ENCODE results near the gene IGSF8.
"Not testable (repeated sequence)": the region's sequence is repeated elsewhere in the genome, so short reads cannot be mapped to it uniquely, and the experiment has no call there.

The IGSF8 gene

DNA sequence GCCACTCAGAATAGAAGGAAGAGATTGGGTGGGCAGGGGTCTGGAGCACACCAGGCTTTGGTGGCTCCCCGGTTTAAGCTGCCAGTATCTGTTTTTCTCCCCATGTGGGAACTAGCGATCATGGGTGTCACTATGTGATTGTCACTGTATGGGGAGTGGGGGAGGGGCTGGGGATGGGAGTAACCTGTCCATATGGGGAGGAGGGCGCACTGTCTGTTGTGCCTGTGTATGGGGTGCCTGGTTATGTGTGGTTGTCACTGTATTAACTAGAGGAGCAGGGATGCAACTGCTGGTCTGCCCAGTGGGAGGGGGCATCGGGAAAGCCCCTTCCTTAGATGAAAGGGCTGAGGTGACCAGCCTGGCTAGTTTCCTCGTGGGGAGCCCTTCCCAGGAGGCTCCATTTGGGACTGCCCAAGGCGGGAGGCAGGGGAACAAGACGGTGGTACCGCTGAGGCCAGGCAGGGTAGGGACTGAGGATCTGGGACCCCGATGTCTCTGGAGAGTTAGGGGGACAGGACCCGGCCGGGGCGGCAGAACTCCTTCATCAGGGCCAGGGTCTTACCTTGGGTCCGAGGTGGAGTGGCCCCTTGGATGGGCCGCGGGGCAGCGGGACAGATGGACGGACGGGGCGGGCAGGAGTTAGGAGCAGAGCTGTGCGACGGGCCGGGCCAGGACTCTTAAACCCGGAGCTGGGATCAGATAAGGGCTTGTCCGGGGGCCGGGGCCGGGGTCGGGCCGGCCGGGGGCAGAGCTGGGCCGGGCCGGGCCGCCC is 28.8 kb downstream of the IGSF8 start, which contains the start of gene KCNJ10:
KCNJ10 (minus strand) TSS at position 701 of the 772 bp plus-strand sequence. CDS start 27,628 bp downstream, outside the sequence.
- no peak for DNase-seq (ENCODE audit: low read depth in 1 of 2, low spot score in 1 of 2)

DNA sequence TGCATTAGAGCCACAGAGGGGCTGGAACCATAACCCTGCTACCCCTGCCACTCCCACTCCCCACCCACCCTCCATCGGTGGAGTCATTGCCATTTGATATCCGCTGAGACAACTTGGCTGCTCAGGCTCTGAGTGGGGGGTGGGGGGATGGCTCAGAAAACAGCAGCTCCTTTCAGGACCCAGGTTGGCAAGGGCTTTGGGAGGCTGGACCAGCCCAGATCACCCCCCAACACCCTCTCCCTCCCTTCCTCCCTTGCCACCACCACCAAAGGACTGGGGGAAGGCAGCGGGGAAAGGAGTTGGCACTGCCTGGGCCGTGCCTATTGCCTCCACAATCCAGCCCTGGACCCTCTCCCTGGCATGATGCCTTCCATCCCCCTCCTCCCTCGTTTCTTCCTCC is 30.2 kb downstream of the IGSF8 start:
- no peak for DNase-seq (ENCODE audit: low read depth in 1 of 2, low spot score in 1 of 2)

DNA sequence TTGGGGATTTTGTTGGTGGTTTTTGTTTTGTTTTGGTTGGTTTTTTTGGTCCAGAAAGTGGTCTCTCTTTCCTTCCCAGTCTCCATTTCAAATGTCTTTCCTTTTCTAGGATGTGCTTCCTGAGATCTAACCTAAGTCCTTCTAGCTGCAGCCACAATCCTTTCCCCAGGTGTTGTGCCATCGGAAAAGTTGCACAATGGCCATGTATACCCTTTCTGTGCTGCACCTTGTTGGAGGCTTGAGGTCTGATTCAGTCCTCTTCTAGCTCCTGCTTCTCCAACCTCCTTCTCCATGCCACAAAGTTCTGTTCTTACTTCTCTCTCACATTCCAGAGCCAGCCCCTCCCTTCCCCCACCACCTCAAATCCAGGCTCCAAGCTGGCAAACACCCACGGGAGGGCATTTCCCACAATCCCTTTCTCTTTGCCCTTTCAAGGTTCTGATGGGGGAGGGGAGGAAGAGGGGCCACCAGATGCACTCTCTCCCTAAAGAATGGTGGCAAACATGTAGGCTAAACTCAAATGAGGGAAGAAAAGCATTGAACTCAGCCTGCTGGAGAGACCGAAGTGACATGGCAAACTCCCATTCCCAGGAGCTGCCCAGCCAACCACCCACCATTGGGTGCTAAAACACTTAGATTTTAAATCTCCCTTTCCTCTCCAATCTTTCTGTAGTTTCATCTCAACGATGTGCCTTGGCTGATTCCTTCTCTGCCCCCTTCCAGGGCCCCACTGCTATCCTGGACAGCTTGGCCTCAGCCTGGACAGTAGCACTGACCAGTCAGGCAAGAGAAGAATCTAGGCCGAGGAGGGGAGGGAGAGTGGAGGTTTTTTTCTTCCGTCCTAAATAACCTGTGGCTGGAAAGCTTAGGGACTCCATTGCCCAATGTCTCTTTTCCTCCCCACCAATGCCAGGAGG is 31.3 kb downstream of the IGSF8 start:
- no peak for DNase-seq (ENCODE audit: low read depth in 1 of 2, low spot score in 1 of 2)

DNA sequence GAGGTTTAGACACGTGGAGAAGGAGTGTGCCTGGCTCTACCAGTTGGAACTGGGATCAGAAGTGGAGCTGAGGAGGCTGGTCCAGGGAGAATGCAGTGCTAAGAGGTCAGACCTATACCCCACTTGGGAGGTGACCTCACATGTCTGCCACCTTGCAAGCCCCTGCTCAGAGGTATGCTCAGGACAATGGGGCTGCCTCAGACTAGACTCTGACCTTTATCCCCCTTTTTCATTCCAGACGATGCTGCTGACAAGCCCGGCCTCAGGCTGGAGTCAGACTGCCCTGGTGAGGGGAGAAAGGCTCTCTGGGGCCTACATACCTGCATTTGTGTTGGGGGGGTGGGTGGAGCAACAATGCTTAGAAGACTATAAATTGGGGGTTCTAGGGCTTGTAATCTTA is 33.7 kb downstream of the IGSF8 start:
- no peak for DNase-seq (ENCODE audit: low read depth in 1 of 2, low spot score in 1 of 2)

DNA sequence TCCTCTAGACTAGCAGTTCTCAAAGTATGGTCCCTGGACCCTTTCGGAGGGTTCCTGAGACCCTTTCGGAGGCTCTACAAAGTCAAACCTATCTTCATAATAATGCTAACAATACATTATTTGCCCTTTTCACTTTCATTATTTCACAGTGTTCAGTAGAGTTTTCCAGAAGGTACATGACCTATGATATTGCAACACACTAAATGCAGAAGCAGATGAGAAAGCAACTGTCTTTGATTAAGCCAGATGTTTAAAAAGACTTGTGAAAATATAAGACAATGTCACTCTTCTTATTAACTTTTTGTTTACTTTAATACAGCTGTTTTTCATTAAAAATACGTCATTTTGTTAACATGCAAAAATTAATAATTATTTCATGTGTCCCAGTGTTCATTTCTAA is 34.3 kb downstream of the IGSF8 start:
- no peak for DNase-seq (ENCODE audit: low read depth in 1 of 2, low spot score in 1 of 2)

DNA sequence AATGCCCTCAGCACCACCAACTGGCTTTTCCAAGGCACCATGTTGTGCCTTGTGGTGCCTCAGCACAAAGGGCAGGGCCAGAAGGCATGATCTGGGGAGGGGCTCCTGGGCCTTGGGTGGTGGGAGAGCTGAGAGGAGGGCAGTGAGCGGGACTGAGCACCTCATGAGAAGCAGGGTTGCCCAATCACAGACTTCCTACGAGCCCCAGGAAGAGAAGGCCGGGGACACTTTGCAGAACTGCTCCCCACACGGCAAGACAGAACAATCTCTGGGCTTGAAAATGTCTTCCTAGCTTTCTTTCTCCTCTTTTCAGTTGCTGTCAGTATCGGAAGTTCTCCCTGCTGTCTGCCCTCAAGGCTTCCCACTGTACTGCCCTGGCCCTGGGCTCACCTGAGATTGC is 35.2 kb downstream of the IGSF8 start:
- no peak for DNase-seq (ENCODE audit: low read depth in 1 of 2, low spot score in 1 of 2)

DNA sequence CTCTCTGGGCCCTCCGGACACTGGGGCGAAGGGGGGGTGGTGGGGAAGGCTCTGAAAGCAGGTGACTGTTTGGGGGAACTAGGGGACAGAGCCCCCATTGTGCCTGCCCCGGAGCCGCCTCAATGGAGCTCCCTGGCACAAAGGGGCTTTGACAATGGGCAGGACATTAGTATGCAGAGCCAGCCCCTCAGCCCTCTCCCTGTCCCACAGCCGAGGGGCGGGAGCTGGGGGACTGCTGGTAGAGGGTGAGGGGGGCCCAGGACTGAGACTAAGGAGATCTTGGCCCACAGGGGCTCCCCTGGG is 36.2 kb downstream of the IGSF8 start:
- DNase-seq (ENCODE audit: low read depth in 1 of 2, low spot score in 1 of 2), result no peak

DNA sequence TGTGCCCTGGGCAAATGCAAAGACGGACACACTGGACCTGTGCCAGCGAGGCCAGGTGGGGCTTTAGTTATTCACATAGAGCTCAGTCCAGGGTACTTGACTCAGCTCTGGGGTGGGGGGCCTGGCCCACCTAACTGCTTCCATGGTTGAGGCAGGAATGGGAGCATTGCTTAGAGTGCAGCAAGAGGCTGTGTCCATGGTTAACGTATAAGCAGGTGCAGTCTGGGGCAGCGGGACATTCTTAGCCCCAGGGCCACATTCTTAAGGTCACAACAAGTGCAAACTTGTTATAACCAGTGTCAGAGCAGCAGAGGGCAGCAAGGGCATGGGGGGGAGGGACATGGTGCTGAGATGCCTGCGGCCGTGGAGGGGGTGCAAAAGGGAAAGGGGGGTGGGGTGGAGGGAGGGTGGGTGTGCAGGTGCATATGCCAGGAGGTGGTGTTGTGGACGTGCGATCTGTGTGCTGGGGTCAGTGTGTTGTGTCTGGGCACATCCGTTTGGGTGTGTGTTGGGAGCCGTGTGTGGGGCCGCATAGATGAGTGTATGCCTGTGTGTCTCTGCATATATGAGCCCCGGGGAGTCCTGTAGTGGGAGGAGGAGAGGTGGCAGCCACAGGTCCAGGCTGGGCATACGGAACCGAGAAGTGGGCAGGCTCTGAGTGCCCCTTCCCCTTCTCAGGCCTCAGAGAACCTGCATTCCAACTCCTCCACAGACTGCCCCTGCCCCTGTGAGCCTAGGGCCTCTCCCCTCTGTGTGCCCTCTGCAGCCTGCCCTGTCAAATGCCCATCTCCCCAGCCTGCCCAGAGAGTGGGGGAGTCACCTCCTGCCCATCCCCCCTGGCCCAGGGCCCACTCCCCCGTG is 36.8 kb downstream of the IGSF8 start:
- DNase-seq (ENCODE audit: low read depth in 1 of 2, low spot score in 1 of 2), result no peak

DNA sequence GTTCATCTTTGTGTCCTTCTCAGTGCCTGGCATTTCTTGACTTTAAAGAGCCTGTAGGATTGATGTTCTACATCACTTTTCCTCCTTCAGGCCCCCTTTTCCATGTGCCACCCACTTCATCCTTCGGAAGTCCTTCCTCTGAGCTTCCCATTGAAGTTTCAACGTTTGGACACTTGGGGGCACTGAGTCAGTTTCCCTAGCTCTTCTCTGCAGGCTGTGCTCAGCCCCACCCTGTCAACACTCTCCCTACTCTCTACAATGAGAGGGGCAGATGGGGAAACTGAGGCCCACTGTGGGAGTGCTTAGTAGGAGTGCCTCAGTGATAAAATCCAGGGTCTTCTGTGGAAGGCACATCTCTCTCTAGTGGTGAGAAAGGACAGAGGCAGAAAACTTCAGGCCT is 40.3 kb downstream of the IGSF8 start:
- no peak for DNase-seq (ENCODE audit: low read depth in 1 of 2, low spot score in 1 of 2)

DNA sequence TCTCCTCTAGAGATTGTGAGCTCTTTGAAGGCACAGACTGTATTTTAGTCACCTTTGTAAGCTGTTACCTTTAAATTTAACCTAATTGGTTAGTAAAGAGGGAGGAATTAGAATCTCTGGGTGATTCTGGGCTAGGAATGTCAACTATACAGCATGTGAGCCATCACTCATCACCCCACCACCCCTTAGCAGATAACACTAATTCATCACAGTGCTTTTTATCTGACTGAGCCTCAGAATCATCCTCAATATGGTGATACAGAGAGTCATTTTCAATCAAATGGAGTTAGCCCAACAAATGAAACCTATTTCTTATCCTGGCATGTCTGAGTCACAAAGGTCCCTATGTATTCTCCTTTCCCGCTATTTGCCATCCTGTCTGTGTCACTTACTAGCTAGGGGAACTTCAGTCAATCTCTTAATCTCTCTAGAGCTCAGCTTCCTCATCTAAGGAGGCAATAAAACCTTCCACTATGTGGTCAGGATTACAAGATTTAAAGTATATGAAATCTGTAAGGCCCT is 41.7 kb downstream of the IGSF8 start:
- DNase-seq (ENCODE audit: low read depth in 1 of 2, low spot score in 1 of 2), result no peak

DNA sequence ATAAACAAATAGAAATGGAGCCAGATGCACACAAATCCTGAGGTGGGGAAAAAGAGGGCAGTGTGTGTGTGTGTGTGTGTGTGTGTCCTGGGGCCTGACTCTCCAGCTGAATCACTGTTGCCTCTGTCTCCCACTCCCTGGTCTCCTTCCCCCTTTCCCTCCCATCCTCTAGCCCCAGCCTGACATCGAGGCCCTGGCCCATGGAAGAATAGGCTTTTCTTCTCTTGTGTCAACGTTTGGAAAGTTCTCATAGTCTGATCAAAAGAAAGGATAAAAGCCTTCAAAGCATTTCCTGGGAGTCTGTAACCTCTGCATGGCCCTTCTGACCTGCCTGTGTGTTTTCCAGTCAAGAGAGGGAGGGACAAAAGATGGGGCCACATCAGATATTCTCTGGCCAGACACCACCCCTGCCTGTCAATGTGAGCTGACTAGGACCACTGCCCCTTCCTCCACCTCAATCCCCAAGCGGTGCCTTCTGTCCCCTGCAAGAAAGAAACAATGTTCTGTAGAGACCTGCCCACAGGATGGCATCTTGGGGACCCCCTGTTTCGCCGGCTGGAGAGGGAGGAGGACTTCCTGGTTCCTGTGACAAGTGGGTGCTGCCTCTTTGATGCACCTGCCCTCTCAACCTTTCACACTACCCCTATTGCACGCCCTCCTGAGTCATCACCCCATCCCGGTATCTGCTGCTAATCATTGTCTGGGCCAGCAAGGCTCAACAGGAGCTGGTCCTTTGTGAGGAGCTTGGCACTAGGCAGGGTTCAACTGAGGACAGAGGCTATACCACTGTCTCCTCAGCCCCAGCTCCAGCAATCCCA is 44.7 kb downstream of the IGSF8 start:
- DNase-seq (ENCODE audit: low read depth in 1 of 2, low spot score in 1 of 2), result no peak

DNA sequence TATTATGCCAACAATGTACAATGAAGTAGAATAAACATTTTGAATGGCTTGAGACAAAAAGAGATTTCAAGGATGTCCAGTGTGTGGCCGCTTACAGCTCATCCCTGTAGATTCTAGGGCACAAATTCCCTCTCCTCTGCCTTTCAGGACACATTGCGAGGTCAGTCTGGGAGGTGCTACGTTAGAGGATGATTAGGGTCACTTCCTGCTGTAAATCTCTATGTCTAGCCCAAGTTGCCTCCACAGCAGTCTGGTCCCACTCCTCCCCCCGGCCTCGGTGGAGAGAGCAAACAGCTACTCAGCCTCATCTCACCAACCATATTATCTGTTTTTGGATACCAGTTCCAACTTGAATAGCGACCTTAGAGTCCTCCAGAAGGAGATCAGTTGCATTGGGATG is 45.5 kb downstream of the IGSF8 start:
- no peak for DNase-seq (ENCODE audit: low read depth in 1 of 2, low spot score in 1 of 2)

DNA sequence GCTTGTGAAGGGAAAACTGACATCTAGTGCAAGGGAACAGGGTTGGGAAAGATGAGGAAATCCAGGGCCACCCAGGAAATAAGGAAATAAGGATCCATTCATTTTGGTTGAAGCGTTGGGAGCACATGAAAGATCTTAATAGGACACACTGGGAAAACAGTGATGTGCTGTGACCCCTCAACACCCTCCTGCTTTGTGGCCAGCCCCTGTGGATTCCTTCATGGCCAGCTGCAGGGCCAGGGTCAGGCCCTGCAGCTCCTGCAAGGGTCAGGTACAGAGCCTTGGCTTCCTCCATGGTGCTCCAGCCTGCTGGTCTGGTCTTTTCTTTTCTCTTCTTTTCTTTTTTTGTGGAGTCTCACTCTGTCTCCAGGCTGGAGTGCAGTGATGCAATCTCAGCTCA is 47.8 kb downstream of the IGSF8 start:
- no peak for DNase-seq (ENCODE audit: low read depth in 1 of 2, low spot score in 1 of 2)

DNA sequence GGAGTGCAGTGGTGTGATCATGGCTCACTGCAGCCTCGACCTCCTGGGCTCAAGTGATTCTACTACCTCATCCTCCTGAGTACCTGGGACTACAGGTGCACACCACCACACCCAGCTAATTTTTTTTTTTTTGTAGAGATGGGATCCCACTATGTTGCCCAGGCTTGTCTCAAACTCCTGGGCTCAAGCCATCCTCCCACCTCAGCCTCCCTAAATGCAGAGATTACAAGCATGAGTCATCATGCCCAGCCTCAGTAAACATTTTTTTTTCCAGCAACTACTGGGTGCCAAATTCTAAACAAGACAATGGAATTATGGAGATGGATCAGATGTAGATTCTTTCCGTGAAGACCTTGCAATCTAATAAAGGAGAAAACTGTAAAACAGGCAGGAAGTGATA is 48.2 kb downstream of the IGSF8 start:
- DNase-seq (ENCODE audit: low read depth in 1 of 2, low spot score in 1 of 2), result not testable (repeated sequence)

DNA sequence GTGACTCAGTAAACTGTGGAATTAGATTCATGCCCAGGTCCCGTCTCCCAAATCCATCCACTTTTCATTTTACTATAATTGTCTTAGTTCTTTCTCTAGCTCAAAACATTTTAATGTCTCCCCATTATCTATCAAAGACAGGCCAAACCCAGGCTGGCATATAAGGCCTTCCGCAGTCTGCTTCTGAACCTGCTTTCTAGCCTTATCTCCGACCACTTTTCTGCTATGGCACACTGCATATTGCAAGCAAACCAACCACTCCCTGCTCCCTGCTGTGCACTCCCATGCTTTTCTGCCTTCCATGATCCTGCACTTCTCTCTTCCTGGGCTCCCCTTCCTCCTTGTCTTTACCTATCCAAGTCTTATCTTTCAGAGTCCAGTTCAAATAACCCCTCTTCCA is 49.3 kb downstream of the IGSF8 start:
- no peak for DNase-seq (ENCODE audit: low read depth in 1 of 2, low spot score in 1 of 2)

DNA sequence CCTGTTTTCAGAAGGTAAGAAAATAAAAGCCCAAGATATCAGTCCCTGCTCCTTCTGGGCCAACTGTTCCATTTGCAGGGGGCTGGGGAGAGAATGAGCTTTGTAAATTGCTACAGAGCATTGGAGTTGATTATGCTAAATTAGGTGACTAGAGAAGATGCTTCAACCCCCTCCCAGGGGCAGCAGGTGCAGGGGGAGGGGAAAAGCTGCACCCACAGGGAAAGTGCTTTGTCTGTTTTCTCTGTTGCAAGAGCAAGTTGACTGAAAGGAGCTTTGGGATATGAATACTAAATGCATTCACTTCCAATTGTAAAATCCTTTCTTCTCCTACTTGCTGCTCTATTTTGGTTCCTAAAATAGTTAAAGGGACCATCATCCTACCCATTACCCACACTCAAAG is 50.1 kb downstream of the IGSF8 start:
- no peak for DNase-seq (ENCODE audit: low read depth in 1 of 2, low spot score in 1 of 2)

DNA sequence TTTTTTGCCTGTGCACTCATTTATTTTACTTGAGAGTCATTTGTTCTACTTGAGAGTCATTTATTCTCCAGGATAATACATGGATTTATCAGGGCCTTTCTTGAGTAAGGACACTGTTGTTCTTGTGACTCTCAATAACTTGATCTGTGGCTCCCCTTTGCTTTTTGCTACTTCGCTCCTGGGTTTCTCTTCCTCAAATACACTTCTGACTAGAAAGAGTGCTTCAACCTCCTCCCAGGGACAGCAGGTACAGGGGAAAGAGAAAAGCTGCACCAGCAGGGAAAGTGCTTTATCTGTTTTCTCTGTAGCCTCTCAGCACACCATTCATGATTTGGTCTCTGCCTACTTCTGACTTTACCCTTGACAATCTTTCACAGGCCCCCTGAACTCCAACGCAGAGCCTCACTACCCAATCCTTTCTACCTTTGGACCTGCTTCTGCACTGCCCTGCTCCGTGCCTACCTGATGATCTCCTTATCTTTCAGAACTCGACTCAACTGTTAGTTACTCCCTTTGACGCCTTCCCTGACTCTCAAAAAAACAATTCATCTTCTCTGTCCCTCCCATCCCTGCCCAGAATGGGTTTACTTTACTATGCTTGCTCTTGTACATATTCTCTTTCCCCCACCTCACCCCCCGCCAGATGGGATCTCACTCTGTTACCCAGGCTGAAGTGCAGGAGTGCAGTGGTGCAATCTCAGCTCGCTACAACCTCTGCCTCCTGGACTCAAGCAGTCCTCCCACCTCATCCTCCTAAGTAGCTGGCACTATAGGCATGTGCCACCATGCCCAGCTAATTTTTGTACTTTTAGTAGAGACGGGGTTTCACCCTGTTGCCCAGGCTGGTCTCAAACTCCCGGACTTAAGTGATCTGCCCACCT is 51.1 kb downstream of the IGSF8 start:
- no peak for DNase-seq (ENCODE audit: low read depth in 1 of 2, low spot score in 1 of 2)

DNA sequence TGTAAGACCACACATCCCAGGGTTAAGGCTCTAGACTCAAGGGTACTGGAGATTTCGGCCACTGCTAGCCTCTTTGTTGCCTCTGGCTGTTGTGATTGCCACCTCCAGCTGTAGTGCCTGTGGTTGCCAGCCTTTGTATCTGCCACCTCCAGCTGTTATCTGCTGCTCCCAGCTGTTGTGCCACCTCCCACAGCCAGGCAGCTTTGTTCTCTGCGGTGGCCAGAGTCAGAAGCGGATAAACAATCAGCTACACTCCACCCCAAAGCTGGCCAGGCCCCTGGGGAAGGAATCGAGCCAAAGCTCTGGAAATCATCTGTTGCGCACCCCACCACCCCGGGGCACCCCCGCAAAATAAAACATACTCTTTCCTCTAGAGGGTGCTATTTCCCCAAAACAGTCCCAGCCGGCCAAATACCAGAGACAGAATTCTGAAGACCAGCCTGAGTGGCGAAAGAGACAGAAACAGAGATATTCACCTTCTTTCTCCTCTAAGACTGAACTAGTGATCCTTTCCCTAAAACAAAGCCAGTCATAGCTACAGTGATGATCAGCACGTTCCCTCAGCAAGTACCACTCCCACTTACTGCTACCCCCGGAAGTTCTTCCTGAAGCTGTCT is 51.8 kb downstream of the IGSF8 start:
- peak in 1 of 2 donors; percentile 21 for DNase-seq (ENCODE audit: low read depth in 1 of 2, low spot score in 1 of 2)

DNA sequence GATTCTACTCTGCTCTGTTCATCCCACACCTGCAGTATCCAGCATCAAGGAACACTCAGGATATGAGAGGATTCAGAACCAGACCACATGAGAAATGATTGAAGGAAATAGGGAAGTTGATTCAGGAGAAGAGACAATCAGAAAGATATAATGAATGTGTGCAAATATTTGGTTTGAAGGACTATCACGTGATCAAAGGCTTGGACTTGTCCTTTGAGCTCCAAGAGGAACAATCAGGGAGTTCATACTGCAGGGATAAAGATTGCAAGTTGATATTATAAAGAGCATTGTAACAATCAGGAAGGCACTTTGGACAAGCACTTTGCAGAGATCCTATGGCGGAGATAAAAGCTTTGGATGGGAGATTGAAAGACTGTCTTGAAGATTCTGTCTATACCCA is 52.8 kb downstream of the IGSF8 start:
- no peak for DNase-seq (ENCODE audit: low read depth in 1 of 2, low spot score in 1 of 2)
